LNCaP clone FGC (cell line): ENCODE measurements around the gene SPAAR.
A peak's percentile ranks its signal among the peaks of the same experiment; 100 is the strongest.

Experiments used
- DNase-seq: peaks from one replicate; pipeline ENCODE4 v3.0.0-alpha.2; 2011; ENCODE audit warnings: low read depth
- H3K4me3 ChIP-seq: 2 replicates; pipeline ENCODE4 v1.5.1; 2011; ENCODE audit warnings: mild to moderate bottlenecking, low read depth, low read length, control low read depth
- CTCF ChIP-seq: IDR thresholded peaks from 2 replicates; pipeline ENCODE4 v1.5.1; 2012; ENCODE audit warnings: mild to moderate bottlenecking; ENCODE audit not compliant: control insufficient read depth, insufficient read depth; ENCODE audit errors: extremely low read depth

The SPAAR gene

GRCh38 chr9:35903049-35903448 lies 6.2 kb upstream of the SPAAR start:
- H3K4me3 ChIP-seq = no peak overlapping the region
- peak; percentile 67 for DNase-seq
- peak; percentile 77 for TF ChIP-seq CTCF

GRCh38 chr9:35904338-35904737 lies 5.0 kb upstream of the SPAAR start:
- TF ChIP-seq CTCF = no peak

GRCh38 chr9:35905051-35905781 lies 4.1 kb upstream of the SPAAR start:
- TF ChIP-seq CTCF = no peak
- no peak overlapping the region for H3K4me3 ChIP-seq

More at GRCh38 chr9:35904338-35904737, 5.0 kb upstream of the SPAAR start:
- DNase-seq = no peak
- no peak overlapping the region for H3K4me3 ChIP-seq

GRCh38 chr9:35905912-35906679 lies 3.2 kb upstream of the SPAAR start, which contains the start of gene HRCT1:
Gene HRCT1 (plus strand): TSS chr9:35906202. CDS start chr9:35906288, 86 bp downstream.
- no peak for TF ChIP-seq CTCF
- no peak within 1 kb of the TSS for H3K4me3 ChIP-seq
- DNase-seq = no peak

More at GRCh38 chr9:35905051-35905781, 4.1 kb upstream of the SPAAR start:
- DNase-seq = no peak

GRCh38 chr9:35906923-35907699 lies 2.2 kb upstream of the SPAAR start:
- no peak for DNase-seq
- TF ChIP-seq CTCF = no peak
- H3K4me3 ChIP-seq = no peak overlapping the region

GRCh38 chr9:35907711-35908503 lies 1.4 kb upstream of the SPAAR start:
- H3K4me3 ChIP-seq = no peak overlapping the region
- TF ChIP-seq CTCF = no peak

More at GRCh38 chr9:35907711-35908503, 1.4 kb upstream of the SPAAR start:
- DNase-seq = no peak
